ENCODE results near the gene GPX5.

- TF ChIP-seq EZH2 (IDR thresholded peaks at IDR 0.05; ENCODE audit: insufficient read depth, low read length) (no peak), CTCF (IDR thresholded peaks at IDR 0.05; ENCODE audit: insufficient read depth, low read depth, low read length) (no peak)
Observed at GRCh38 chr6:28497893-28498292, 27.8 kb upstream of the GPX5 start.
